Daoy (cell line): ENCODE measurements around the gene MAOA. TPM values are rescaled to one million over a fixed set of nuclear protein-coding genes. Genes with fewer than 3 reads are reported as not detected.
"Not testable (repeated sequence)": the region's sequence is repeated elsewhere in the genome, so short reads cannot be mapped to it uniquely, and the experiment has no call there.

ENCODE experiments used
- DNase-seq: peaks from one replicate; pipeline ENCODE4 v3.0.0-alpha.2; 2015; ENCODE audit warnings: low read depth
- total RNA-seq: library from RNA; depleted of rRNA; stranded (reverse); fragments of >200 nt; shearing (Covaris generic); gene quantifications from 2 replicates; pipeline ENCODE4 v1.2.3, GENCODE V29; 2014

Gene MAOA
- total RNA-seq, 1 experiment from 2014 or later = 1.9 TPM

GRCh38 chrX:43663173-43663572, 7.1 kb downstream of the MAOA start:
- no peak for DNase-seq

- DNase-seq = no peak
These were observed 8.2 kb downstream of the MAOA start for GRCh38 chrX:43664258-43664657.

GRCh38 chrX:43664708-43665107, 8.6 kb downstream of the MAOA start:
- no peak for DNase-seq

- DNase-seq = no peak
These were observed 10.3 kb downstream of the MAOA start for GRCh38 chrX:43666311-43666912.

GRCh38 chrX:43675965-43676628, 20.0 kb downstream of the MAOA start:
- DNase-seq = not testable (repeated sequence)

- DNase-seq = no peak
These were observed 21.0 kb downstream of the MAOA start for GRCh38 chrX:43676971-43677572.

GRCh38 chrX:43677993-43678392, 21.9 kb downstream of the MAOA start:
- DNase-seq = no peak

GRCh38 chrX:43679058-43679457, 23.0 kb downstream of the MAOA start:
- DNase-seq = no peak

- no peak for DNase-seq
These were observed 23.7 kb downstream of the MAOA start for GRCh38 chrX:43679778-43680177.

GRCh38 chrX:43682726-43683125, 26.6 kb downstream of the MAOA start:
- no peak for DNase-seq

- no peak for DNase-seq
These were observed 29.1 kb downstream of the MAOA start for GRCh38 chrX:43685221-43685620.

- no peak for DNase-seq
These were observed 32.5 kb downstream of the MAOA start for GRCh38 chrX:43688586-43688985.

GRCh38 chrX:43693602-43694406, 37.7 kb downstream of the MAOA start:
- no peak for DNase-seq

- DNase-seq = no peak
These were observed 43.4 kb downstream of the MAOA start for GRCh38 chrX:43699475-43699874.

- no peak for DNase-seq
These were observed 46.0 kb downstream of the MAOA start for GRCh38 chrX:43702079-43702524.

GRCh38 chrX:43702660-43703059, 46.6 kb downstream of the MAOA start:
- DNase-seq = no peak

- peak; percentile 35 for DNase-seq
These were observed 47.2 kb downstream of the MAOA start for GRCh38 chrX:43703211-43703791.

- DNase-seq = no peak
These were observed 50.8 kb downstream of the MAOA start for GRCh38 chrX:43706786-43707370.

- DNase-seq = no peak
These were observed 51.9 kb downstream of the MAOA start for GRCh38 chrX:43707812-43708548.

GRCh38 chrX:43716144-43716543, 60.0 kb downstream of the MAOA start:
- DNase-seq = no peak

- DNase-seq = no peak
These were observed 60.6 kb downstream of the MAOA start for GRCh38 chrX:43716696-43717095.
